ENCODE measurements around the gene ERCC8.

Gene ERCC8

GRCh38 chr5:60842871-60843385 is 101.9 kb downstream of the ERCC8 start:
- no peak for DNase-seq (ENCODE audit: low read depth)
- peak overlapping the region; percentile 72 for H3K4me3 ChIP-seq (ENCODE audit: low read length)
- TF ChIP-seq CTCF (IDR thresholded peaks at IDR 0.05; ENCODE audit: insufficient read depth, low read depth, low read length, missing control alignments) = no peak

GRCh38 chr5:60841361-60841760 is 103.5 kb downstream of the ERCC8 start:
- no peak overlapping the region for H3K4me3 ChIP-seq (ENCODE audit: low read length)
- TF ChIP-seq CTCF (IDR thresholded peaks at IDR 0.05; ENCODE audit: insufficient read depth, low read depth, low read length, missing control alignments) = no peak
- DNase-seq (ENCODE audit: low read depth) = no peak

GRCh38 chr5:60836131-60836530 is 108.7 kb downstream of the ERCC8 start:
- H3K4me3 ChIP-seq (ENCODE audit: low read length) = no peak overlapping the region
- no peak for DNase-seq (ENCODE audit: low read depth)
- no peak for TF ChIP-seq CTCF (IDR thresholded peaks at IDR 0.05; ENCODE audit: insufficient read depth, low read depth, low read length, missing control alignments)

- H3K4me3 ChIP-seq (ENCODE audit: low read length) = no peak overlapping the region
- no peak for TF ChIP-seq CTCF (IDR thresholded peaks at IDR 0.05; ENCODE audit: insufficient read depth, low read depth, low read length, missing control alignments)
- DNase-seq (ENCODE audit: low read depth) = peak; percentile 38
Measured at GRCh38 chr5:60835554-60835953, 109.3 kb downstream of the ERCC8 start.

- TF ChIP-seq CTCF (IDR thresholded peaks at IDR 0.05; ENCODE audit: insufficient read depth, low read depth, low read length, missing control alignments) = no peak
- no peak for DNase-seq (ENCODE audit: low read depth)
- H3K4me3 ChIP-seq (ENCODE audit: low read length) = no peak overlapping the region
Measured at GRCh38 chr5:60833520-60833919, 111.3 kb downstream of the ERCC8 start.

GRCh38 chr5:60830581-60831127 is 114.2 kb downstream of the ERCC8 start:
- no peak for DNase-seq (ENCODE audit: low read depth)
- no peak for TF ChIP-seq CTCF (IDR thresholded peaks at IDR 0.05; ENCODE audit: insufficient read depth, low read depth, low read length, missing control alignments)
- no peak overlapping the region for H3K4me3 ChIP-seq (ENCODE audit: low read length)
